SK-N-SH treated with all-trans-retinoic acid at 6 μM for 48 hours (cell line): ENCODE data around the gene SLC8B1.

Experiments used
- ATAC-seq: fragments of 200-7000 bp; cut with Tn5 transposase; 3 replicates; pipeline ENCODE4 v1.9.1; 2020; ENCODE audit warnings: mild to moderate bottlenecking, moderate library complexity
- ARNTL ChIP-seq: fragments of 450-650 bp; formaldehyde crosslinking; IDR thresholded peaks from 2 replicates; pipeline ENCODE4 v1.5.0; 2020; ENCODE audit warnings: low read depth, mild to moderate bottlenecking, moderate library complexity, borderline replicate concordance
- BACH2 ChIP-seq: fragments of 250-450 bp; sonication (Bioruptor Pico); IDR thresholded peaks from 2 replicates; pipeline ENCODE4 v1.9.0; 2021; ENCODE audit warnings: mild to moderate bottlenecking, borderline replicate concordance
- CSDC2 ChIP-seq: fragments of 250-450 bp; sonication (Bioruptor Pico); IDR thresholded peaks from 2 replicates; pipeline ENCODE4 v1.5.0; 2020; ENCODE audit warnings: mild to moderate bottlenecking, moderate library complexity
- GLIS3 ChIP-seq: fragments of 250-450 bp; sonication (Bioruptor Pico); IDR thresholded peaks from 2 replicates; pipeline ENCODE4 v1.5.0; 2020; ENCODE audit warnings: mild to moderate bottlenecking, moderate library complexity
- ISL1 ChIP-seq: fragments of 250-450 bp; sonication (Bioruptor Pico); IDR thresholded peaks from 2 replicates; pipeline ENCODE4 v2.1.2; 2022; ENCODE audit warnings: mild to moderate bottlenecking, moderate library complexity
- OSR1 ChIP-seq: fragments of 250-450 bp; sonication (Bioruptor Pico); IDR thresholded peaks from 2 replicates; pipeline ENCODE4 v1.8.0; 2022; ENCODE audit warnings: moderate library complexity, mild to moderate bottlenecking, inconsistent platforms
- PPARA ChIP-seq: fragments of 250-450 bp; sonication (Bioruptor Pico); IDR thresholded peaks from 2 replicates; pipeline ENCODE4 v1.5.0; 2020; ENCODE audit warnings: mild to moderate bottlenecking, borderline replicate concordance
- RARB ChIP-seq: fragments of 250-450 bp; sonication (Bioruptor Pico); IDR thresholded peaks from 2 replicates; pipeline ENCODE4 v1.8.0; 2021; ENCODE audit warnings: mild to moderate bottlenecking, moderate library complexity
- SNAI2 ChIP-seq: fragments of 250-450 bp; sonication (Bioruptor Pico); IDR thresholded peaks from 2 replicates; pipeline ENCODE4 v1.5.0; 2020; ENCODE audit warnings: mild to moderate bottlenecking, moderate library complexity
- TCF4 ChIP-seq: fragments of 250-450 bp; sonication (Bioruptor Pico); IDR thresholded peaks from 2 replicates; pipeline ENCODE4 v1.8.0; 2021; ENCODE audit warnings: mild to moderate bottlenecking, moderate library complexity, borderline replicate concordance
- ZC3H10 ChIP-seq: fragments of 250-450 bp; sonication (Bioruptor Pico); IDR thresholded peaks from 2 replicates; pipeline ENCODE4 v1.5.1; 2021; ENCODE audit warnings: mild to moderate bottlenecking, moderate library complexity
- ZFP3 ChIP-seq: fragments of 250-450 bp; sonication (Bioruptor Pico); IDR thresholded peaks from 2 replicates; pipeline ENCODE4 v1.5.0; 2020; ENCODE audit warnings: mild to moderate bottlenecking, moderate library complexity
- ZFP30 ChIP-seq: fragments of 450-650 bp; formaldehyde crosslinking; IDR thresholded peaks from 2 replicates; pipeline ENCODE4 v1.5.0; 2022; ENCODE audit warnings: mild to moderate bottlenecking, moderate library complexity
- ZNF565 ChIP-seq: fragments of 450-650 bp; formaldehyde crosslinking; conservative IDR thresholded peaks from 2 replicates; pipeline ENCODE4 v1.5.0; 2020; ENCODE audit warnings: low read depth, mild to moderate bottlenecking, moderate library complexity
- ZNF70 ChIP-seq: fragments of 450-650 bp; formaldehyde crosslinking; IDR thresholded peaks from 2 replicates; pipeline ENCODE4 v1.5.0; 2020; ENCODE audit warnings: mild to moderate bottlenecking, moderate library complexity
- TF ChIP-seq, protein P1 (sequence below): fragments of 250-450 bp; sonication (Bioruptor Pico); IDR thresholded peaks from 2 replicates; pipeline ENCODE4 v1.5.0; 2020; ENCODE audit warnings: mild to moderate bottlenecking, moderate library complexity
- TF ChIP-seq, protein P2 (sequence below): fragments of 250-450 bp; sonication (Bioruptor Pico); IDR thresholded peaks from 2 replicates; pipeline ENCODE4 v1.5.1; 2021; ENCODE audit warnings: mild to moderate bottlenecking, moderate library complexity
- TF ChIP-seq, protein P3 (sequence below): fragments of 250-450 bp; sonication (Bioruptor Pico); IDR thresholded peaks from 2 replicates; pipeline ENCODE4 v1.5.1; 2020; ENCODE audit warnings: low read depth, mild to moderate bottlenecking, moderate library complexity
- TF ChIP-seq, protein P4 (sequence below): fragments of 250-450 bp; sonication (Bioruptor Pico); IDR thresholded peaks from 2 replicates; pipeline ENCODE4 v1.8.0; 2020; ENCODE audit warnings: mild to moderate bottlenecking, moderate library complexity, borderline replicate concordance

Gene SLC8B1

GRCh38 chr12:113328368-113328889 is 6.5 kb downstream of the SLC8B1 start:
- no peak for ATAC-seq
- TF ChIP-seq, protein P1, sequence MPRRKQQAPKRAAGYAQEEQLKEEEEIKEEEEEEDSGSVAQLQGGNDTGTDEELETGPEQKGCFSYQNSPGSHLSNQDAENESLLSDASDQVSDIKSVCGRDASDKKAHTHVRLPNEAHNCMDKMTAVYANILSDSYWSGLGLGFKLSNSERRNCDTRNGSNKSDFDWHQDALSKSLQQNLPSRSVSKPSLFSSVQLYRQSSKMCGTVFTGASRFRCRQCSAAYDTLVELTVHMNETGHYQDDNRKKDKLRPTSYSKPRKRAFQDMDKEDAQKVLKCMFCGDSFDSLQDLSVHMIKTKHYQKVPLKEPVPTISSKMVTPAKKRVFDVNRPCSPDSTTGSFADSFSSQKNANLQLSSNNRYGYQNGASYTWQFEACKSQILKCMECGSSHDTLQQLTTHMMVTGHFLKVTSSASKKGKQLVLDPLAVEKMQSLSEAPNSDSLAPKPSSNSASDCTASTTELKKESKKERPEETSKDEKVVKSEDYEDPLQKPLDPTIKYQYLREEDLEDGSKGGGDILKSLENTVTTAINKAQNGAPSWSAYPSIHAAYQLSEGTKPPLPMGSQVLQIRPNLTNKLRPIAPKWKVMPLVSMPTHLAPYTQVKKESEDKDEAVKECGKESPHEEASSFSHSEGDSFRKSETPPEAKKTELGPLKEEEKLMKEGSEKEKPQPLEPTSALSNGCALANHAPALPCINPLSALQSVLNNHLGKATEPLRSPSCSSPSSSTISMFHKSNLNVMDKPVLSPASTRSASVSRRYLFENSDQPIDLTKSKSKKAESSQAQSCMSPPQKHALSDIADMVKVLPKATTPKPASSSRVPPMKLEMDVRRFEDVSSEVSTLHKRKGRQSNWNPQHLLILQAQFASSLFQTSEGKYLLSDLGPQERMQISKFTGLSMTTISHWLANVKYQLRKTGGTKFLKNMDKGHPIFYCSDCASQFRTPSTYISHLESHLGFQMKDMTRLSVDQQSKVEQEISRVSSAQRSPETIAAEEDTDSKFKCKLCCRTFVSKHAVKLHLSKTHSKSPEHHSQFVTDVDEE (CRISPR knock-in tag) = no peak
- TF ChIP-seq OSR1 (CRISPR knock-in tag) (no peak), BACH2 (CRISPR knock-in tag) (no peak), ZNF70 (CRISPR knock-in tag) (no peak), SNAI2 (CRISPR knock-in tag) (no peak), TCF4 (no peak), CSDC2 (CRISPR knock-in tag) (no peak), GLIS3 (CRISPR knock-in tag) (no peak), ZC3H10 (no peak), ZFP3 (CRISPR knock-in tag) (no peak), ZNF565 (CRISPR knock-in tag) (no peak), ISL1 (no peak)
- TF ChIP-seq, protein P2, sequence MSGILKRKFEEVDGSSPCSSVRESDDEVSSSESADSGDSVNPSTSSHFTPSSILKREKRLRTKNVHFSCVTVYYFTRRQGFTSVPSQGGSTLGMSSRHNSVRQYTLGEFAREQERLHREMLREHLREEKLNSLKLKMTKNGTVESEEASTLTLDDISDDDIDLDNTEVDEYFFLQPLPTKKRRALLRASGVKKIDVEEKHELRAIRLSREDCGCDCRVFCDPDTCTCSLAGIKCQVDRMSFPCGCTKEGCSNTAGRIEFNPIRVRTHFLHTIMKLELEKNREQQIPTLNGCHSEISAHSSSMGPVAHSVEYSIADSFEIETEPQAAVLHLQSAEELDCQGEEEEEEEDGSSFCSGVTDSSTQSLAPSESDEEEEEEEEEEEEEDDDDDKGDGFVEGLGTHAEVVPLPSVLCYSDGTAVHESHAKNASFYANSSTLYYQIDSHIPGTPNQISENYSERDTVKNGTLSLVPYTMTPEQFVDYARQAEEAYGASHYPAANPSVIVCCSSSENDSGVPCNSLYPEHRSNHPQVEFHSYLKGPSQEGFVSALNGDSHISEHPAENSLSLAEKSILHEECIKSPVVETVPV (CRISPR knock-in tag) = no peak
- TF ChIP-seq, protein P3, sequence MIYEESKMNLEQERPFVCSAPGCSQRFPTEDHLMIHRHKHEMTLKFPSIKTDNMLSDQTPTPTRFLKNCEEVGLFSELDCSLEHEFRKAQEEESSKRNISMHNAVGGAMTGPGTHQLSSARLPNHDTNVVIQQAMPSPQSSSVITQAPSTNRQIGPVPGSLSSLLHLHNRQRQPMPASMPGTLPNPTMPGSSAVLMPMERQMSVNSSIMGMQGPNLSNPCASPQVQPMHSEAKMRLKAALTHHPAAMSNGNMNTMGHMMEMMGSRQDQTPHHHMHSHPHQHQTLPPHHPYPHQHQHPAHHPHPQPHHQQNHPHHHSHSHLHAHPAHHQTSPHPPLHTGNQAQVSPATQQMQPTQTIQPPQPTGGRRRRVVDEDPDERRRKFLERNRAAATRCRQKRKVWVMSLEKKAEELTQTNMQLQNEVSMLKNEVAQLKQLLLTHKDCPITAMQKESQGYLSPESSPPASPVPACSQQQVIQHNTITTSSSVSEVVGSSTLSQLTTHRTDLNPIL = no peak

DNA sequence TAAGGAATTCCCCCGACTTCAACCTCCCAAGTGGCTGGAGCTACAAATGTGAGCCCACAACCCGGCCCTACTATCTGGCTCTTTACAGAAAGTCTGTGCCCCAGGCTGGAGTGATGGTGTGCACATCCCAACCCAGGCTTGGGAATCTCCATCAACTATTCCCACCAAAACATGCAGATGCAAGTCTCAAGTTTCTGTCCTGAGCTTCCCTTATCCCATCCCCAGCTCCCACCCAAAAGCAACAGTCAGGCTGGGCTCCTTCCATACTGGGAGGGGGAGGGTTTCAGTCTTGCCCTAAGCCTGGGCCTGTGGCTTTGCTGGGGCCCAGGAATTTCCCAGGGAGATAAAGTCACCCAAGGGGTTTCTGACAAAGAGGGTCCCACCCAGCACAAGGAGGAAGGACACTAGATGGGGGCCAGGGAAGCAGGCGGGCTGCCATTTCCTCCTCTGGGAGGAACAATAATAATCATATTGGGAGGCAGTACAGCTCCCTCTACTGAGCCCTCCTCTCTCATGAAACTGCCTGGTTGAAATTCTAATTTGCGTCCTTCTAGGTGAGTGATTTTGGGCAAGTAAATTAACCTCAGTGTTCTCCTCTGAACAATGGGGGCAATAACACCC is 8.0 kb downstream of the SLC8B1 start:
- peak; percentile 18 for ATAC-seq
- TF ChIP-seq RARB (CRISPR knock-in tag) (no peak), BACH2 (CRISPR knock-in tag) (no peak), ARNTL (CRISPR knock-in tag) (no peak), TCF4 (no peak), ZFP30 (CRISPR knock-in tag) (no peak), ZNF70 (CRISPR knock-in tag) (no peak), GLIS3 (CRISPR knock-in tag) (no peak), OSR1 (CRISPR knock-in tag) (no peak), CSDC2 (CRISPR knock-in tag) (no peak), ZNF565 (CRISPR knock-in tag) (no peak), ZC3H10 (no peak)
- TF ChIP-seq, protein P2 (CRISPR knock-in tag) = no peak
- TF ChIP-seq, protein P3 = no peak

DNA sequence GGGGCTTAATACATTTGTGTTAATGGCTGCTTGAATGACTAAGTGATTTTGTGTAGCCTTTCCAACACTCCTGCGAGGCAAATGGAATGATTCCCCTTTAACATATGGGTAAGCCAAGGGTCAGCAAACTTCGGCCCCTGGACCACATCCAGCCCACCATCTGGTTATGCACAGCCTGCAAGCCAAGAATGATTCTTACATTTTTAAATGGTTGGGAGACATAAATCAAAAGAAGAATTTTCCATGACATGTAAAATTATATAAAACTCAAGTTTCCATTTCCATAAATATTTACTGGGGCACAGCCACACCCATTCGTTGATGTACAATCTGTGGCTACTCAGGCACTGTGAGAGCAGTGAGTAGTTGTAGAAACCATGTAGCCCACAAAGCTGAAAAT is 9.0 kb downstream of the SLC8B1 start:
- peak; percentile 90 for ATAC-seq

More for the DNA sequence above, 9.0 kb downstream of the SLC8B1 start:
- TF ChIP-seq TCF4 (no peak), CSDC2 (CRISPR knock-in tag) (no peak), ZNF565 (CRISPR knock-in tag) (no peak), BACH2 (CRISPR knock-in tag) (no peak), PPARA (no peak), ZFP30 (CRISPR knock-in tag) (no peak), RARB (CRISPR knock-in tag) (no peak), ZC3H10 (no peak)
- TF ChIP-seq, protein P4, sequence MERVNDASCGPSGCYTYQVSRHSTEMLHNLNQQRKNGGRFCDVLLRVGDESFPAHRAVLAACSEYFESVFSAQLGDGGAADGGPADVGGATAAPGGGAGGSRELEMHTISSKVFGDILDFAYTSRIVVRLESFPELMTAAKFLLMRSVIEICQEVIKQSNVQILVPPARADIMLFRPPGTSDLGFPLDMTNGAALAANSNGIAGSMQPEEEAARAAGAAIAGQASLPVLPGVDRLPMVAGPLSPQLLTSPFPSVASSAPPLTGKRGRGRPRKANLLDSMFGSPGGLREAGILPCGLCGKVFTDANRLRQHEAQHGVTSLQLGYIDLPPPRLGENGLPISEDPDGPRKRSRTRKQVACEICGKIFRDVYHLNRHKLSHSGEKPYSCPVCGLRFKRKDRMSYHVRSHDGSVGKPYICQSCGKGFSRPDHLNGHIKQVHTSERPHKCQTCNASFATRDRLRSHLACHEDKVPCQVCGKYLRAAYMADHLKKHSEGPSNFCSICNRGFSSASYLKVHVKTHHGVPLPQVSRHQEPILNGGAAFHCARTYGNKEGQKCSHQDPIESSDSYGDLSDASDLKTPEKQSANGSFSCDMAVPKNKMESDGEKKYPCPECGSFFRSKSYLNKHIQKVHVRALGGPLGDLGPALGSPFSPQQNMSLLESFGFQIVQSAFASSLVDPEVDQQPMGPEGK (CRISPR knock-in tag) = no peak
- TF ChIP-seq, protein P2 (CRISPR knock-in tag) = no peak
- TF ChIP-seq, protein P1 (CRISPR knock-in tag) = no peak
- TF ChIP-seq, all 23 proteins: peak for 0
